Retinal pigment epithelial cell (primary cell): ENCODE measurements around the gene UBR7.
A peak's percentile ranks its signal among the peaks of the same experiment; 100 is the strongest.

Experiments
- DNase-seq: peaks from one replicate; pipeline ENCODE4 v3.0.0-alpha.2; 2010; ENCODE audit warnings: low read depth
- H3K4me3 ChIP-seq: 2 replicates; pipeline ENCODE4 v1.5.1; 2011; ENCODE audit warnings: mild to moderate bottlenecking, low read length, control low read depth, moderate library complexity
- TF ChIP-seq, protein P1 (sequence below): conservative IDR thresholded peaks from 2 replicates; pipeline ENCODE4 v1.5.1; 2011; ENCODE audit warnings: low read depth, low read length, control low read depth, inconsistent platforms

UBR7 gene

GRCh38 chr14:93268406-93268805 lies 61.4 kb downstream of the UBR7 start:
- no peak overlapping the region for H3K4me3 ChIP-seq
- TF ChIP-seq, protein P1, sequence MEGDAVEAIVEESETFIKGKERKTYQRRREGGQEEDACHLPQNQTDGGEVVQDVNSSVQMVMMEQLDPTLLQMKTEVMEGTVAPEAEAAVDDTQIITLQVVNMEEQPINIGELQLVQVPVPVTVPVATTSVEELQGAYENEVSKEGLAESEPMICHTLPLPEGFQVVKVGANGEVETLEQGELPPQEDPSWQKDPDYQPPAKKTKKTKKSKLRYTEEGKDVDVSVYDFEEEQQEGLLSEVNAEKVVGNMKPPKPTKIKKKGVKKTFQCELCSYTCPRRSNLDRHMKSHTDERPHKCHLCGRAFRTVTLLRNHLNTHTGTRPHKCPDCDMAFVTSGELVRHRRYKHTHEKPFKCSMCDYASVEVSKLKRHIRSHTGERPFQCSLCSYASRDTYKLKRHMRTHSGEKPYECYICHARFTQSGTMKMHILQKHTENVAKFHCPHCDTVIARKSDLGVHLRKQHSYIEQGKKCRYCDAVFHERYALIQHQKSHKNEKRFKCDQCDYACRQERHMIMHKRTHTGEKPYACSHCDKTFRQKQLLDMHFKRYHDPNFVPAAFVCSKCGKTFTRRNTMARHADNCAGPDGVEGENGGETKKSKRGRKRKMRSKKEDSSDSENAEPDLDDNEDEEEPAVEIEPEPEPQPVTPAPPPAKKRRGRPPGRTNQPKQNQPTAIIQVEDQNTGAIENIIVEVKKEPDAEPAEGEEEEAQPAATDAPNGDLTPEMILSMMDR = no peak
- DNase-seq = no peak

- TF ChIP-seq, protein P1 = no peak
- peak; percentile 53 for DNase-seq
- H3K4me3 ChIP-seq = no peak overlapping the region
Measured at GRCh38 chr14:93269341-93270068, 62.4 kb downstream of the UBR7 start.

DNA sequence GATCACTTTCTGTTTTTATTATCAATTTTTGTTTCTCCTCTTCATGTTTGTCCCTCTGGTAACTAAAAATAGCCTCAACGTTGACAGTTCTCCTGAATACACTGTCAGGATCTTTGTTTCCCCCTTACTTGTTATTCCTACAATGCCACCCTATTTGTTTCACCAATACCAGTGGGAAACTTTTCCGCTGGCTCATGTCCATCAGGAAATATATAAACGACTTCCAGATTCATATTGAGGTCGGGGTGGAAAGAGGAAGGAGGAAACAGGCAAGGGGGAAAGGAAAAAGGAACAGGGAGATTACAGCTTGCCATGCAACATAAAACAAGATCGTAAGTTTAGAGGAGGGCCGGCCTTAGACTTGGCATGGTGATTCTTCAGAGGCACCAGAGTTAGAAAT lies 64.1 kb downstream of the UBR7 start:
- TF ChIP-seq, protein P1 = no peak
- no peak for DNase-seq
- no peak overlapping the region for H3K4me3 ChIP-seq

DNA sequence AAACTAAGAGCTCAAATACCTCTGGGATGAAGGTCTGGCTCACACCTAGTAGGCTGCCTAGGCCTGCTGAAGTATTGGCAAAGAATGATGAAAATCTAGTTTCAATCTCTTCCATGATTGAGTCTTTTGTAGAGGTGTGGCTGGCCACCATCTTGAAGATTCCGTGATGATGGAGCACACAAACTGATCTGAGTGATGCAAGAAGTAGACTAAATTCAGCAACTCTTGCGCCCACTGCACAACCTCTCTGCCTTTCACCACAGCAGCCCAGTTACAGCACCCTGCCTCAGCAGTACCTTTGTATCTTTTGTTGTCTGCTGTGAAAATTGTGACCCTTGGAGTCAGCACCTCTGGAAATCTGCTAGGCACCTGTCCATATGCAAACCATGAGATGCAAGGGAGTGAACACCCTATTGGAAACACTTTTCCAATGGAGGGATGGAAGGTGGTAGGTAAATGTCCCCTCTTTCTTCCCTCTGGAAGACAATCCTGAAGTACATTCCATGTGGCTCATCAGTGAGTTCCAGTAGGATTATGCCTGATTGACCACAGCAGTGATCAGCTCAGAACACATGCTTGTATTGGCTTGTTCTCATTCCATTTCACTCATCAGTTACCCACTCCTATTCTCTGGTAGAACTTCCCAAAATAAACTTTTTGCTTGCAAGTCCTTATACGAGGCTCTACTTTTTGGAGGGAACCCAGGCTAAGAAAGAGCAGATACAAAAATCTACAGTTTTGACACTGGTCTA lies 67.2 kb downstream of the UBR7 start:
- no peak for DNase-seq
- TF ChIP-seq, protein P1 = no peak
- no peak overlapping the region for H3K4me3 ChIP-seq

DNA sequence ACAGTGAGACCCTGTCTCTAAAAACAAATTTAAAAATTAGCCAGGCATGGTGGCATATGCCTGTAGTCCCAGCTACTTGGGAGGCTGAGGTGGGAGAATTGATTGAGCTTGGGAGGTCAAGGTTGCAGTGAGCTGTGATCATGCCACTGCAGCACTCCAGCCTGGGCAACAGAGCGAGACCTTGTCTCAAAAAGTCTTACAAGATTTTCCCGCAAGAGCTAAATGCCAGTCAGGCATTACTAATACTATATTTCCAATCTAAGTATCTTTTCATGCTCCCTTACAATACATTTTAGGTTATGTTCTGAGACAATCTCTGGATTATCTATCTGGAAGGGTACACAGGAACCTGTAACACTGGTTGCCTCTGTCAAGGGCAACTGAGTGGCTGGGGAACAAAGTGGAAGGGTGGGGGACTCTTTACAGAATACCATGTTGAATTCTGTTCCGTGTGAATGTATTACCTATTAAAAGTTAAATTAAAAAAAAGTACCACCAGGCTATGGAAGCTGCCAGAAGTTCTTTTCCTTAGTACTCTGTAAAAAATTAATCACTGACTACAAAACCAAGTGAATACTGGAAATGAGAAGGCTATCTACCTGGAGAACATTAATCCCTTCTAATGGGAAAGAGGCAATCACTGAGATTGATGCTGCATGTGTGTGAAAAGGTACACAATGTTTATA lies 69.1 kb downstream of the UBR7 start:
- DNase-seq = no peak
- no peak overlapping the region for H3K4me3 ChIP-seq
- TF ChIP-seq, protein P1 = no peak
